ENCODE results near the gene TSKU.

The TSKU gene

GRCh38 chr11:76836613-76837291, 53.6 kb downstream of the TSKU start:
- Histone ChIP-seq H3K4me1 (peaks cover 0 to 6% (median 0%) of the 10 kb centered on the region in 4 donors), H3K36me3 (no peaks in the 10 kb centered on the region), H3K4me3 (no peak overlapping the region), H3K9me3 (no peaks in the 10 kb centered on the region), H3K27me3 (peaks cover 0 to 9% of the 10 kb centered on the region in 2 donors), H3K27ac (no peak overlapping the region)
- DNase-seq, result no peak
- intact Hi-C loops (cut with DNase I; ENCODE audit: low total_unique reads), result no loop called here
- no peak for TF ChIP-seq CTCF (IDR thresholded peaks at IDR 0.05)

GRCh38 chr11:76837696-76838677, 54.8 kb downstream of the TSKU start:
- peaks cover 0 to 9% of the 10 kb centered on the region in 2 donors for H3K27me3 ChIP-seq
- DNase-seq, result no peak
- TF ChIP-seq CTCF (IDR thresholded peaks at IDR 0.05), result no peak
- intact Hi-C loops (cut with DNase I; ENCODE audit: low total_unique reads), result no loop called here
- no peak overlapping the region for H3K4me3 ChIP-seq
- peaks cover 0 to 6% (median 0%) of the 10 kb centered on the region in 4 donors for H3K4me1 ChIP-seq
- H3K27ac ChIP-seq, result no peak overlapping the region
- no peaks in the 10 kb centered on the region for H3K36me3 ChIP-seq
- no peaks in the 10 kb centered on the region for H3K9me3 ChIP-seq

GRCh38 chr11:76838678-76839068, 55.5 kb downstream of the TSKU start:
- peaks cover 0 to 9% of the 10 kb centered on the region in 2 donors for H3K27me3 ChIP-seq
- intact Hi-C loops (cut with DNase I; ENCODE audit: low total_unique reads), result no loop called here
- H3K36me3 ChIP-seq, result no peaks in the 10 kb centered on the region
- no peak for DNase-seq
- TF ChIP-seq CTCF (IDR thresholded peaks at IDR 0.05), result peak in 1 of 2 experiments; percentile 4
- no peaks in the 10 kb centered on the region for H3K9me3 ChIP-seq
- H3K27ac ChIP-seq, result no peak overlapping the region
- H3K4me1 ChIP-seq, result peaks cover 0 to 6% (median 0%) of the 10 kb centered on the region in 4 donors
- H3K4me3 ChIP-seq, result no peak overlapping the region

DNA sequence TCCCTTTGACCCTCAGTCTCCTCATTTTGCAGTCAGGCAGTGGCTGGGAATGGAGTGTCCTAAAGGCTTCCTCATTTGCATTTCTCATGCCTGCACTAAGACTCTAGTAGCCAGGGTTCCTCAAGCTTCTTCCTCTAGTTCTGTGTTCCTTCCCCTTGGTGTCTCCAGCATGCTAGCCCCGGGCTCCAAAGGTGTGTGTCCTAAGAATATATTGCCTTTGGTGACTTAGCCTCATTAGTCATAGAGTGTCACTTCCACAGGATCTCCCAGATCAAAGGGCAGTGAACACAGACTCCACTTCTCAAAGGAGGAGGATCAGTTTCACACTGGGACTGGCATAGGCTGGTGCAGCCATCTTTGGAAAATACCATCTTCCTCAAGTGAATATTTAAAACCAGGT, 56.2 kb downstream of the TSKU start:
- intact Hi-C loops (cut with DNase I; ENCODE audit: low total_unique reads), result no loop called here
- H3K27ac ChIP-seq, result no peak overlapping the region
- no peaks in the 10 kb centered on the region for H3K9me3 ChIP-seq
- H3K4me1 ChIP-seq, result peaks cover 0 to 6% (median 0%) of the 10 kb centered on the region in 4 donors
- DNase-seq, result no peak
- no peak overlapping the region for H3K4me3 ChIP-seq
- H3K27me3 ChIP-seq, result peaks cover 0 to 9% of the 10 kb centered on the region in 2 donors
- no peaks in the 10 kb centered on the region for H3K36me3 ChIP-seq
- no peak for TF ChIP-seq CTCF (IDR thresholded peaks at IDR 0.05)

DNA sequence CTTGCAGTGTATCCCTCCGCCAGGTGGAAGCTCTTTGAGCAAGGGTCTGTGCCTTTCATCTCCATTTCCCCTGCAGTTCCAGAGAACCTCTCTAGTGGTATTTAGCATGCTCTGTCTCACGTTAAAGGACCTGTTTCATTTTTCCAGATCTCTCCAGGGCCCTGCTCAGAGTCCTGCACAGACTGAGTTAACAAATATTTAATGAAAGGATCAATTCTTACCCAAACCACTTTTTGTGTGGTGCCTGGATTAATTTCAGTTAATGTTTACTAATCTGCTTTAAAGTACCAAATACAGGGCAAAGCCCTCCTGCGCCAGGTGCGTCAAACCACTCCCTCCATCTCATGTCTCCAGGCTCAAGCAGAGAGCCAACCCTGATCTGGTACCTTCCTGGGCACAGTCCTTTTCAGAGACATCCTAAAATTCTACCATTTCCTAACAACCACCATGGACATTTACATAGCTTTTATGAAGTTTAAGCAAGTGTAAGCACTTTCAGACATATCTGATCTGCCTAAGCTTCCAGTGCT, 58.8 kb downstream of the TSKU start:
- Histone ChIP-seq H3K27ac (no peak overlapping the region), H3K27me3 (peaks cover 0 to 9% of the 10 kb centered on the region in 2 donors), H3K9me3 (no peaks in the 10 kb centered on the region), H3K36me3 (no peaks in the 10 kb centered on the region), H3K4me3 (no peak overlapping the region), H3K4me1 (no peaks in the 10 kb centered on the region)
- TF ChIP-seq CTCF (IDR thresholded peaks at IDR 0.05), result no peak
- no peak for DNase-seq
- intact Hi-C loops (cut with DNase I; ENCODE audit: low total_unique reads), result no loop called here
